Embryonic facial prominence (tissue), 1 donor: Measurements from ENCODE around the gene ERGIC3.

Experiments used
- DNase-seq: peaks from one replicate; pipeline ENCODE4 v3.0.0-alpha.2; 2016; ENCODE audit errors: extremely low spot score

Gene ERGIC3

DNA sequence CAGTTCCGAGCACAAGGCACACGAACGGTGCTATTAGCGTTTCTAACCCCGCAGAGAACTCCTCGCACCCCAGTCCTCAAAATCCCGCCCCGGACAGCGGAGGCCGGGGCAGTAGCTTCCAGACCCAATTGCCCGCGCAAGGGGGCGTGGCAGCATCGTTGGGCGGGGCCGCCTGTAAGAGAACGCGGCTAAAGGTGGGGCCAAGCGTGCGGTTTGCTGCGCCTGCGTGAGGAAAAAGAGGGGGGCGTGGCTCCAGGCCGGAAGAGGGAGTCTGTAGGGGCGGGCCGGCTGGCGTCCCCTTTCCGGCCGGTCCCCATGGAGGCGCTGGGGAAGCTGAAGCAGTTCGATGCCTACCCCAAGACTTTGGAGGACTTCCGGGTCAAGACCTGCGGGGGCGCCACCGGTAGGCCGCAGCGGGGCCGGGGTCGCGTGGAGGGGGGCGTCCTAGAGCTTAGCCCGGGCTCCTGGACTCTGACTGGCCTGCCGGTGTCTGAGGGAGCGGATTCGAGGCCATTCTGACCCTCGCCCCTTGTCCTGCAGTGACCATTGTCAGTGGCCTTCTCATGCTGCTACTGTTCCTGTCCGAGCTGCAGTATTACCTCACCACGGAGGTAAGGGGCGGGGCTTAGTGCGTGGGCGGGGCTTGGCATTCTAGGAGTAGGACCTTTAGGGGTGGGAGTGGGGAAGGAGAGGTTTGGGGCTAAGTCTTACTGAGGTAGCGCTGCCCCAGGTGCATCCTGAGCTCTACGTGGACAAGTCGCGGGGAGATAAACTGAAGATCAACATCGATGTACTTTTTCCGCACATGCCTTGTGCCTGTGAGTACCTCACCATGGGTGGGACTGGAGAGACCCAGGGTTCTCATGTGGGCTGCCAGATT lies at the start of gene ERGIC3:
Gene ERGIC3, plus strand, starts transcription at position 296 of the 880 bp plus-strand sequence. Its CDS starts 20 bp downstream, at position 316.
- DNase-seq, result peak; percentile 96

GRCh38 chr20:35492352-35492751 lies 49.5 kb upstream of the ERGIC3 start:
- no peak for DNase-seq

DNA sequence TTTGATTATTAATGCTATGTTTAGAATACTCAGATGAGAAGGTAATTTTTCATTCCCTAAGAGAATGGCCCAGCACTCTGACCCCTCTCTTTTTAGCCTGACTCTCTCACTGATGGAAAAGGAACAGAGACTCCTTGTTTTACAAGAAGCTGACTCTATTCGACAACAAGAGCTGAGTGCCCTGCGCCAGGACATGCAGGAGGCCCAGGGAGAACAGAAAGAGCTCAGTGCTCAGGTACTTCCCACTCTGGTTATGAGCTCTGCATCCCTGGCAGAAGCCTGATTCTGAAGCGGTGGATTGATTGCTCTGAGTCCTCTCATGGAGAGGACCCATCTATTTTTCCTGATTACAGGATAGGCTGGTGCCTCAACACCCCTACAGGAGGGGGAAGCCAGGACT lies 45.4 kb upstream of the ERGIC3 start:
- no peak for DNase-seq

GRCh38 chr20:35497320-35497719 lies 44.6 kb upstream of the ERGIC3 start:
- DNase-seq, result no peak

GRCh38 chr20:35497780-35498189 lies 44.1 kb upstream of the ERGIC3 start:
- no peak for DNase-seq

GRCh38 chr20:35499271-35499670 lies 42.6 kb upstream of the ERGIC3 start:
- DNase-seq, result no peak

GRCh38 chr20:35502352-35502751 lies 39.5 kb upstream of the ERGIC3 start:
- no peak for DNase-seq

DNA sequence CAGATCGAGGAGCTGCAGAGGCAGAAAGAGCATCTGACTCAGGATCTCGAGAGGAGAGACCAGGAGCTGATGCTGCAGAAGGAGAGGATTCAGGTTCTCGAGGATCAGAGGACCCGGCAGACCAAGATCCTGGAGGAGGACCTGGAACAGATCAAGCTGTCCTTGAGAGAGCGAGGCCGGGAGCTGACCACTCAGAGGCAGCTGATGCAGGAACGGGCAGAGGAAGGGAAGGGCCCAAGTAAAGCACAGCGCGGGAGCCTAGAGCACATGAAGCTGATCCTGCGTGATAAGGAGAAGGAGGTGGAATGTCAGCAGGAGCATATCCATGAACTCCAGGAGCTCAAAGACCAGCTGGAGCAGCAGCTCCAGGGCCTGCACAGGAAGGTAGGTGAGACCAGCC lies 38.6 kb upstream of the ERGIC3 start:
- DNase-seq, result no peak

GRCh38 chr20:35503841-35504561 lies 37.9 kb upstream of the ERGIC3 start:
- no peak for DNase-seq

GRCh38 chr20:35504751-35505150 lies 37.1 kb upstream of the ERGIC3 start:
- no peak for DNase-seq

DNA sequence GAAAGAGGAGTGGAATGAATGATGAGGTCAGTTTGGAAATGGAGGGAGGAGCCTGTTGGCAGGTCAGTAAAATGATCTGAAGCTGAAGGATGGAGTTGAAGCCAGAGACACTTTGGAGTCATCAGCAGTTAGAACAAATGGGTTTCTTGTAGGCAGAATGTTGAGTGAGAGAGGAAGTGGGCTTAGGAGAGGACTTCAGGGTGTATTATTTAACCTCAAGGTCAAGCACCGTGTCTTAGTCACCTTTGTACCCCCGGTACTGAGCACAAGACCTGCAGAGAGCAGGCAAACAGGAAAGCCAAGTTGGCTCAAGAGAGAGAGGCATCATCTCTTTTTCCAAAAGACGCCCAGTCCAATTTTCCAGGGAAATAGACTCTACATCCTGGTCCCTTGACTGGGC lies 35.7 kb upstream of the ERGIC3 start:
- DNase-seq, result no peak

- no peak for DNase-seq
Measured at GRCh38 chr20:35506872-35507638, 34.8 kb upstream of the ERGIC3 start.

GRCh38 chr20:35508493-35509218 lies 33.2 kb upstream of the ERGIC3 start:
- DNase-seq, result no peak

DNA sequence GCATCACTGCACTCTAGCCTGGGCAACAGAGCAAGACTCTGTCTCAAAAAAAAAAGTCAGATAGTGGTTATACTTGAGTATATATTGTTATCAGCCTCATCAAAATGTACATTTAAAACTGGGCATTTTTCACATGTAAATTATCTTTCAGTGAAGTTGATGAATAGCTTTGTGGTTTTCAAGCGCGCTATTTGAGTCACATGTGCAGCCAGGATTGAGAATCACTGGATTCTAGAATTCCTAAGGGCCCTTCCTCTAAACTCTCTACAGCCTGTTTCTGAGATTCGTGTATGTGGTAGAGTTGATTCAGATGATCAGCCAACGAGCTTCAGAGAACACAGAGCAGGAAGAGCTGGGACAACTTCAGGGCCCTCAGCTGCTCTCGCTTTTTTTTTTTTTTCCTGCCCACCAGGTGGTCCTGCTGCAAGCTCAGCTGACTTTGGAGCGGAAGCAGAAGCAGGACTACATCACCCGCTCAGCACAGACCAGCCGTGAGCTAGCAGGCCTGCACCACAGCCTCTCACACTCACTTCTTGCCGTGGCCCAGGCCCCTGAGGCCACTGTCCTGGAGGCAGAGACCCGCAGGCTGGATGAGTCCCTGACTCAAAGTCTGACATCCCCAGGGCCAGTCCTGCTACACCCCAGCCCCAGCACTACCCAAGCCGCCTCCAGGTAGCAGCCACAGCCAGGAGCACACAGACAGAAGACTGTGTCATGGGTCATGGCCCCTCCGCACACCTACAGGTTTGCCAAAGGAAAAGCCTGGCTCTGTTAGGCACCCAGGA lies 30.7 kb upstream of the ERGIC3 start:
- DNase-seq, result no peak

DNA sequence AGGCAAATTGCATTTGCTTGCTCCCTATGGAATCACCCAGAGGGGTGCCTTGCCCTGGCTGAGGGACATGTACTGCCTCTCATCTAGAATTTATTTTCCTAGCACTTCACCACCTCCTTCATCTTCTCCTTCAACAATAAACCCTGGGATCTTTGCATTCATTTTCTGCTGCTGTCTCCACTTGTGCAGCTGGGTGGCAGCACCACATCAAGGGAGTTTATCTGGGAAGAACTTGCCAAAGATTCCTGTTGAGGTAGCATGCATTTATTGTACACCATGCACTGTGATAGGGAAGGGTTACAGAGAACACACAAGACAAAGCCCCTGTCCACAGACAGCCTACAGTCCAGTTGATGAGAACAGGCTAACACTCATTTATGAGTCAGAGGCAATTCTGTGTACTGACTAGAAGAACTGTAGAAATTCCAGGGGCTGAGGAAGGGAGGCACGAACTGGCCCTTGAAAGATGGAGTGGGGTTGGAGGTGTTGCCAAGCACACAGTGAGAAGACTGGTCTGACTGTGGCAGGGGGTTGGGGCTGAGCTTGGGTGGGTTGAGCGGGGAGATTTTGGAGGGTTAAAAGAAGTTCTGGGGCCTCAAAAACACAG lies 30.0 kb upstream of the ERGIC3 start:
- DNase-seq, result no peak

GRCh38 chr20:35514371-35514932 lies 27.4 kb upstream of the ERGIC3 start:
- no peak for DNase-seq

DNA sequence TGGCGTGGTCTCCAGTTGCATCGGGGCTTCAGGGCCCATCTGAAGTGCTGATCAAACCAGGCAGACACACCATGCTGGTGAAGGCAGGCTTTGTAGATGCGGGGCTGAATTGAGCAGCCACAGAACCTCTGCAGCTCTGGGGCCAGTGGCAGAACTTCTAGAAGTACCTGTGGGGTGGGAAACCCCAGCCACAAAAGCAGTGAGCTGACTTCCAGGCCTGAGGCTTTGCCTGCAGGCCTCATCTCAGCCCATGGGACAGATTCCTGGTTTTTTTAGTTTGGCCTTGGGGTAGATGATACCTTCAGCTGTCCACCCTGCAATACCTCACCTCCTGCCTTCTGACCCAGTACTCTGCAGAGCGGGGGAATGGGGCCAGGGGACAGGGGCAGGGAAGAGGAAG lies 26.5 kb upstream of the ERGIC3 start:
- DNase-seq, result no peak

DNA sequence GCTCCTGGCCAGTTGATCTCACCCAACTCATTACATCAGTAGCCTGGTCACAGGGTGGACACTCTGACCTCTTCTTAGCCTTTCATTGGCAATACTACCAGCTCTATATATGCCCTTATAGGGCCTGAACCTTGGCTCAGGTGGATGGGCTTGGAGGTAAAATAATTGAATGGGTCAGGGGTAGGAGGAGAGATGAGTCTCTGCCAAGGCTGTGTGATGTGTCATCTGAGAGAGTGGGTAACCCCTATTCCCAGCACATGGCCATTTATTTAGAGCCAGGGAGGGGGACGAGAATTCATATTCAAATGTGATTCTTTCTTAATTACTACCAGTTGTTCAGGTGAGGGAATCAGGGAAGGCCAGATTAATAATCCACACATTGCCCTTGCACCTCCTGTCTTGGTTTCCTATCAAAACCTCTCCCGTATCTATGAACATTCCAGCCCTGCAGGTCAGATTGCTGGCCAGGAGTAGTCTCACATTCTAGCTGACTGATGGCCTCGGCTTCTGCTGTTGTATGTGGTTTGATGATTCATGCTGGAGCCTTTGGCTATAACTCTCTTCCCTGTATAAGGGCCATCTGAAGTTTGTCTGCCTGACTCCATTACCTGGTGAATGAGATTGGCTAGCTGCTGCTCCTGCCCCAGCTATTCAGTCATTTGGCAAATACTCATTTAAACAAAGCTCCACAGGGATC lies 25.8 kb upstream of the ERGIC3 start:
- no peak for DNase-seq

DNA sequence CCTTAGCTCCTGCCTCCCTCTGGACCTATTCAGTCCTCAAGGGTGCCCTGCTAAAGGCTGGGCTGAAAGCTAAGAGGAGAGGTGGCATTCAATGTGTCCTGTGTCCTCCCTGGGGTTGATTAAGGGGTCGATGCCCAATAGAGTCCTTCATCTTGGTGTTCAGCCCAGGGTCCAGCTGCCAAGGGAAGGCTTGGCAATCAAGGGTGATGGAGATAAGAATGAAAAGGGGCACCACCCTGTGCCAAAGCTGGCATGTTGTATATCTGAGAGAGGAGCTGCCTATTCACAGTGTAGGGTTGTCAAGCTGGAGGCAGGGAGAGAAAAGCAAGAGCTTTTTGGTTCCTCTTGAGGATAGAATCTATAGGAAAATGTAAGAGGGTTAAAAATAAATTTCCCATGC lies 24.8 kb upstream of the ERGIC3 start:
- no peak for DNase-seq
